Mesodermal cell (in vitro differentiated cells): Measurements from ENCODE around the gene PHGDH.
"Not testable (repeated sequence)": the region's sequence is repeated elsewhere in the genome, so short reads cannot be mapped to it uniquely, and the experiment has no call there.

Source experiments
- H3K27ac ChIP-seq: 2 replicates; pipeline ENCODE4 v1.7.0; 2013; ENCODE audit warnings: mild to moderate bottlenecking, low read depth, low read length, moderate library complexity; ENCODE audit not compliant: severe bottlenecking
- H3K36me3 ChIP-seq: 2 replicates; pipeline ENCODE4 v1.7.1; 2013; ENCODE audit warnings: mild to moderate bottlenecking, low read length, moderate library complexity; ENCODE audit not compliant: control insufficient read depth, insufficient read depth
- H3K4me1 ChIP-seq: one replicate; pipeline ENCODE4 v1.7.1; 2013; ENCODE audit warnings: mild to moderate bottlenecking, low read length; ENCODE audit not compliant: insufficient read depth, control insufficient read depth, poor library complexity, severe bottlenecking
- H3K4me3 ChIP-seq: 2 replicates; pipeline ENCODE4 v1.7.0; 2013; ENCODE audit warnings: low read length, control low read depth, mild to moderate bottlenecking; ENCODE audit not compliant: insufficient read depth, poor library complexity, severe bottlenecking; ENCODE audit errors: extremely low read depth
- H3K9me3 ChIP-seq: 2 replicates; pipeline ENCODE4 v1.7.1; 2013; ENCODE audit warnings: mild to moderate bottlenecking, low read length, moderate library complexity; ENCODE audit not compliant: control insufficient read depth
- WGBS, 2 experiments: methylation state at CpG; one replicate each; pipeline ENCODE4 v1.1.5; 2013; ENCODE audit warnings: missing lambda C conversion rate in 2 of 2; ENCODE audit not compliant: insufficient coverage in 2 of 2; 5-methylcytosine and 5-hydroxymethylcytosine counted together

The PHGDH gene

DNA sequence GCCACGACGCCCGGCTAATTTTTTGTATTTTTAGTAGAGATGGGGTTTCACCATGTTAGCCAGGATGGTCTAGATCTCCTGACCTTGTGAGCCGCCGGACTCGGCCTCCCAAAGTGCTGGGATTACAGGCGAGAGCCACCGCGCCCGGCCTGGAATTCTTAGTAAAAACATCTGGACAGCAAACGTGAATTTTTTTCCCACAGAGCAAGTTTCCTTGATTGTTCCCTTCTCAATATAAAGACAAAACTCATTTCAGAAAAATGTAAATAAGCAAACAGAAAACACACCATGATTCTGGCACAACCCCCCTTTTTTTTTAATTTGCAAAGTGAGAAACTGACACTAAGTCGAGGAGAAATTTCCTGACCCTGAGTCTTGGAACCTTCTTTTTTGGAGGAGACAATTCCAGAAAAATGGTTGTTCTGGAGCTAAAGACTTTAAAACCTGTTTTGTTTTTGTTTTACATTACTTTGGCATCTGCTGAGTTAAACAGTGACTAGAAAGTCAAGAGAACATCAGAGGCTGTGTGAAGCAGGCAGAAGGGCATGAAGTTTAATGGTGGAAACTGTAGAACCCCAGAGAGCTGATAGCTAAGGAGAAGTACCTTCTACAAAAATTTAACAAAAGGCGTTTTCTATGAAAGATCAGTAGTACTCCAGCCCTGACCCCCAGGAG lies 67.3 kb downstream of the PHGDH start:
- Histone ChIP-seq H3K9me3 (no peaks in the 10 kb centered on the region), H3K27ac (peak overlapping the region; percentile 17), H3K4me3 (no peak overlapping the region), H3K36me3 (no peaks in the 10 kb centered on the region), H3K4me1 (peaks cover 13% of the 10 kb centered on the region)
- 92% methylated on average over 10 of the region's 13 CpGs for WGBS, 2 experiments

DNA sequence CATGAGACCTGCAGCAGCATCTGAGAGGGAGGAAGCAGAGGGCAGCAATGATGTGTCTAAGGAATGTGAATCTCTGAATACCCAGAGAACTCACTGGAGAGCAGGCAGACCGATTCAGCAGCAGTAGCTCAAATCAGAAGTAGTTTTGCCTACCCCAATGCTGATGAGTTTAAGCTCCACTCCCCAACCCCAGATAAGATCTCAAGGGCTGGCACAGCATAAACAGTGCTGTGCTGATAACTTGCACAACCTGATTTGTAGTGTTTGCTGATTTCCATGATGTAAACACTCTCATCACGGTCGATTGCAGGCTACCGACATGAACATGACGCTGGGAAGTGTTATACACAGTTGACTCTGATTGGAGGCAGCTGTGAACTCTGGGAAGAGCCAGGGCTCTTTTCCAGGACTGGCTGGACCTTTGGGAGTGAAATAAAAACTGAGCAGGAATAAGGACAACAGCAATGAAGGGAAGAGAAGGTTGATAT lies 68.2 kb downstream of the PHGDH start:
- H3K4me1 ChIP-seq, result peaks cover 7% of the 10 kb centered on the region
- 73 to 79% methylated on average over 4 to 5 of the region's 5 CpGs for WGBS, 2 experiments
- H3K4me3 ChIP-seq, result no peak overlapping the region
- peak overlapping the region; percentile 45 for H3K27ac ChIP-seq
- H3K9me3 ChIP-seq, result no peaks in the 10 kb centered on the region
- H3K36me3 ChIP-seq, result no peaks in the 10 kb centered on the region

DNA sequence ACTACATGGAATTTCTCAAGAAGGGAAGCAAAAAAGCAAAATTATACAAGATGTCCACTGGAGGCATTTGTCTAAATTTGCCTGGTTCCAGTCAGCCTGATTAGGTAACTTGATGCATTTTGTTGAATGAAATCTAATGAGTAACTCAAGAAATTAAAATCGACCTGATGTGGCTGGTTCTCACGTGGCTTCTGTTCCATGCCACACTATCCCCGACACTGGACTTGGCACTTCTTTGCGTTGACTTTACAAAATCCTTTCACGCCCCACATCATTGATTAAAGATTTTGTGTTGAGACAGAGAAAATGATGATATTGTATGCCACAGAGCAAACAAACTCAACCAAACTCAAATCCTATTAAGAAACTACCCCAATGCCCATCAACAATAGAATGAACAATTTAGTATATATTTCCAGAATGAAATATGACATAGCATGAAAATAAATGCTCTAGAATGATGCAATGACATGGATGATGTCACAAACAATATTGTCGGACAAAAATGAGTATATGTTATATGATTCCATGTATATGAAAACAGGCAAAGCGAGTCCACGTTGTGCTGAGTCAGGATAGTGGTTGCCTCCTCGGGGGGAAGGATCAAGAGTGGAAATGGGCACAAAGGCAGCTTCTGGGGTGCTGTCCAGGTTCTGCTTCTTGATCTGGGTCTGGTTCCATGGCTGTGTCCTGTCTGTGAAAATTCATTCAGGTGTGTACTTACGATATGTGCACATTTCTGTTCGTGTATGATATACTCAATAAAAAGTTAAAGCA lies 69.9 kb downstream of the PHGDH start:
- peaks cover 7% of the 10 kb centered on the region for H3K4me1 ChIP-seq
- WGBS, 2 experiments, result 74 to 79% methylated on average over 6 to 7 of the region's 11 CpGs
- H3K4me3 ChIP-seq, result no peak overlapping the region
- H3K27ac ChIP-seq, result no peak overlapping the region
- H3K36me3 ChIP-seq, result no peaks in the 10 kb centered on the region
- no peaks in the 10 kb centered on the region for H3K9me3 ChIP-seq

DNA sequence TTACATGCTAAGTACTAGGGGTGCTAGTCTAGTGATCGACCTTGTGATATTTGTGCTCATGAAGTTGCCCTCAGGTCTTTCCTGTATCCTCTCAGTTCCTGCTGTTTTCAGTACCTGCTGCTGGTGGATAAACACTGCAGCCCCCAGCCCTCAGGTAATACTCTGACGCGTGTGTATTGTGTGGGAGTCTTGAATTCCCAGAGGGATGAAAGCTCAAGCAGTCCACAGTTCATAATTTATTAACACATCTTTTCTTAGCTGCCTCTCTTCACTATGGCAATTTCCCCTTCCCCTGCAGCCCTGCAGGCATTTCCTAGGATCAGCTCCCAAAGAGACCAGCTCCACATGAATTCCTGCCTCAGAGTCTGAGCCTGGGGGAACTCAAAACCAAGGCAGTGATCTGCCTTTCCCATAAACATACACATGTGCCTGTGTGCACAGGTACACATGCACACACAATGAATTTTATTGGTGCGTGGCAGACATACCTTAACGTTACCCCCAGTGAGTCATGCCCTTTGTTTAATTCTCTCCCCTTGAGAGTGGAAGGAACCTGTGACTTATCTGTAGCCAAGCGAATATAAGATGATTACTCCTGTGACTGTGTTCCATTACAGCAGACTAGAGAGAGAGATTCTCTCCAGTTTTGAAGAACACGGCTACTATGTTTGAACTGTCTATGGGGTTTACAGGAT lies 71.0 kb downstream of the PHGDH start:
- Histone ChIP-seq H3K36me3 (no peaks in the 10 kb centered on the region), H3K4me3 (no peak overlapping the region), H3K27ac (no peak overlapping the region), H3K9me3 (no peaks in the 10 kb centered on the region), H3K4me1 (peaks cover 7% of the 10 kb centered on the region)
- whole genome bisulfite sequencing, 2 experiments, result 82 to 96% methylated on average over 3 to 4 of the region's 7 CpGs

DNA sequence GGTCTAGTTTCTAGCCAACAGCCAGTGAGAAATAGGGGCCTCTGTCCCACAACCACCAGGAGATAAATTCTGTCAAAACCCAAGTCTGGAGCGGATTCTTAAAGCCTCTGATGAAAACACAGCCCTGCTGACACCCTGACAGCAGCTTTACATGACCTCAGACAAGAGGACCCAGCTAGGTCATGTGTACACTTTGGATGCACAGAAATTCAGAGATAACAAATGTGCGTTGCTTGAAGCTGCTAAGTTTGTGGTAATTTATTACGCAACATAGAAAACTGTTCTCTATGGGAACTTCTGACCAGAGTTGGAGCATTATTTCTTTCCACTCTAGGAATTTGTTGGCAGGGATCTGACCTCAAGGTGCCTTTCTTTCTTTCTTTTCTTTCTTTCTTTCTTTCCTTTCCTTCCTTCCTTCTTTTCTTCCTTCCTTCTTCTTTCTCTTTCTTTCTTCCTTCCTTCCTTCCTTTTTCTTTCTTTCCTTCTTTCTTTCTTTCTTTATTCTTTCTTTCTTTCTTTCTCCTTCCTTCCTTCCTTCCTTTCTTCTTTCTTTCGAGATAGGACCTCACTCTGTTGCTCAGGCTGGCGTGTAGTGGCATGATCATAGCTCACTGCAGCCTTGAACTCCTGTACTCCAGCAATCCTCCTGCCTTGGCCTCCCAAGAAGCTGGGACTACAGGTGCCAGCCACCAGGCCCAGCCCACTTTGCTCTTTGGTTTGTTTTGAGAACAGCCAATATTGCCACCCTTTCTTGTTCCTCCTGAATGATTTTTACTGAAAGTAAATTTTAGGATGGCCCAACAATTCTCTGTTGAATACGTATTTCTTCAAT lies 71.8 kb downstream of the PHGDH start:
- WGBS, 2 experiments, result 91 to 96% methylated on average over 3 to 5 of the region's 6 CpGs
- H3K4me3 ChIP-seq, result no peak overlapping the region
- no peaks in the 10 kb centered on the region for H3K36me3 ChIP-seq
- no peak overlapping the region for H3K27ac ChIP-seq
- H3K4me1 ChIP-seq, result peaks cover 7% of the 10 kb centered on the region
- no peaks in the 10 kb centered on the region for H3K9me3 ChIP-seq

DNA sequence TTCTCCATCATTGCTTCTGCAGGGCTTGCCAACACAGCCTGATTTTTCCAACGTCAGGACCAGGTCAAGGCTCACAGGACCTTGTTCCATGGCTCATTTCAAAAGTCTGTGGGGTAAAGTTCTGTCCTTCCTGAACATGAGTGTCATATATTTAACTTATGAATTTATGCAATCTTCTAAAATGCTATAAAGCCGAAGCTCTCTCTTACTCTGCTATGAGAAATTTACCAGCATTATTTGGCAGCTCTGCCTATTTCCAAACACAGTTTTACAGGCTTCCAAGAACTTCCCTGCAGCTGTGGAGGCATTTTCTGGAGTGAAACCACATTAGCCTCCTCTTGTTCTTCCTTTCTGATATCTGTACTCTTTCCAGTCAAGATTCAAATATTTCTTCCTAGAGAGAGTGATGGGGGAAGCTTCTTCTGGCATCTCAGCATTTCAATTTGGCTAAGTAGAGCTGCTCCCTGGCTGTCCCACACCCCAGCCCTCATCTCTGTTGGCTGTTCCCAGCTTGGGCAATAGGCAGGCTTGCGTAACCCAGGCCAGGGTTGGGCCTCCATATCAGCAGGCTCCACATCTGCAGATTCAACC lies 72.6 kb downstream of the PHGDH start:
- Histone ChIP-seq H3K27ac (no peak overlapping the region), H3K4me1 (peaks cover 4% of the 10 kb centered on the region), H3K36me3 (no peaks in the 10 kb centered on the region), H3K9me3 (no peaks in the 10 kb centered on the region), H3K4me3 (no peak overlapping the region)
- WGBS, 2 experiments, result 86 to 100% methylated on average over 1 of the region's 3 CpGs

DNA sequence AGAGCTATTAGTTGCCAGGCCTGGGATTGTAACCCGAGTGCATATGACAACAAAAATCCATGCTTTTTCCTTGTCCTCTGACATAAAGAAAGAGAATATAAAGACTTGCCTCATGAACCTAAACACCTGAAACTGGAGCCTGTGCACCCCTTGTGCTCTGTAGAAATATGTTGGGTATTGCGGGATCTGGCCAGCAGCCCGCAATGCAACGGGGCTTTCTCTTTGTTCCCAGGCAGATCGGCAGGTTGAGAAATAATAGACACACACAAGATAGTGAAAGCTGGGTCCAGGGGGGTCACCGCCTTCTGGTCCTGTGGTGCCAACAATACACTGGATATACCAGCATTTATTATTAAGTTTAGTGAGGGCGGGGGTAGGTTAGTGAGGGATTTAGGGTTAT lies 74.3 kb downstream of the PHGDH start:
- H3K27ac ChIP-seq, H3K9me3 ChIP-seq, H3K4me1 ChIP-seq, H3K36me3 ChIP-seq, H3K4me3 ChIP-seq: not testable (repeated sequence)
- WGBS, 2 experiments, result 100% methylated on average over 1 of the region's 7 CpGs; no CpG with 5 or more reads in 1 of the 2 experiments

DNA sequence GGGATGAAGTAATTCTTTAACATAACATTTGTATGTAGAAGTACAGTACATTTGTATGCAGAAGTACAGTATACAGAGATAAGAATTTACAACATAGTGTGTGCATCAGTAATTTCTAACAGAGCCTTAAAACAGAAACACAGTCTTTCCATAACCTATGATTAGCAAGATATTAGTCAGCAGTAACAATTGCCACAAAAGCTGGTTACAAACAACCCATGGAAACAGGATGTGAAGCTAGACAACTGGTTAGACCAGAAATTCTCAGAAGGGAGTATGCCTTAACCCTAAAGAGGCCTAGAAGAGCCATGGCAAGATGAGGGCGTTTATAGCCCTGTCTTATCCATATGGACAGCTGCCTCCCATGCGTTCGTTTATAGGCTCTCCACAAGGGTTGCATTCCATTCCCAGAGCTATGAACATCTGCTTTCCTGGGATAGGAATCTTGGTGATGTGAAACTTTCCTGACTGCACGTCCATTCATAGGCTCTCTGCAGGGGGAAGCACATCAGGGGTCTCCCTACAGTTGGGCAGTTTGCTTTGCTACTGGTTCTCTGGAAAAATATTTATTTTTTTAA lies 74.8 kb downstream of the PHGDH start:
- H3K9me3 ChIP-seq, H3K4me3 ChIP-seq: not testable (repeated sequence)

DNA sequence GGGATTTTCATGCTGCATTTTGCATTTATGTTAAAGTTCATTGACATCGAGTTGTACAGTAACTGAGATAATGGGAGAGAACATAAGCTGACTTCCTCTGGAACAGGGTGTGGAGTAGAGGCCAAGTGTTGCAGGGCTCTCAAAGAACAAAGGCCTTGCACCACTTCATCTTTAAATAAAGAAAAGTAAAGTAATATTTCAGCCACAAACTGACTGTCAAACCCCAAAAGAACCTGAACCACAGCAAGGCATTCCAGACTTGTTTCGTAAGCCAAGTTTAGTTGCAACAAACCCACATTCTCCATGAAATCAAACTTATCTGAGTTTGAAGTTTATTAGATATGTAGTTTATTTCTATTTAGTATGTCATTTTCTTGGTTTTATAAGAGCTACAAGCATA lies 76.0 kb downstream of the PHGDH start:
- no peaks in the 10 kb centered on the region for H3K9me3 ChIP-seq
- no peaks in the 10 kb centered on the region for H3K36me3 ChIP-seq
- H3K4me1 ChIP-seq, result no peaks in the 10 kb centered on the region
- no peak overlapping the region for H3K27ac ChIP-seq
- 0% methylated on average over 1 of the region's 2 CpGs; no CpG with 5 or more reads in 1 of the 2 experiments for WGBS, 2 experiments
- H3K4me3 ChIP-seq, result no peak overlapping the region

More for the DNA sequence above, 74.8 kb downstream of the PHGDH start:
- H3K36me3 ChIP-seq, H3K27ac ChIP-seq, H3K4me1 ChIP-seq: not testable (repeated sequence)
- WGBS, 2 experiments, result 93% methylated on average over 2 of the region's 4 CpGs; no CpG with 5 or more reads in 1 of the 2 experiments
